ENCODE measurements around the gene FOSL1. TPM values are rescaled to one million over a fixed set of nuclear protein-coding genes. Genes with fewer than 3 reads are reported as not detected.

FOSL1 gene
- total and polyA plus RNA-seq, 2 of the 13 experiments (the other 11 are each of a cell fraction or from before 2014, with no cell fraction given), result 4.0 to 4.1 TPM

- TF ChIP-seq ZNF781 (CRISPR knock-in tag; IDR thresholded peaks at IDR 0.05; ENCODE audit: borderline replicate concordance, not compliant biosample characterization) (no peak), ZNF549 (CRISPR knock-in tag; IDR thresholded peaks at IDR 0.05) (no peak), EHMT2 (IDR thresholded peaks at IDR 0.05; ENCODE audit: borderline replicate concordance, low read depth, low read length) (no peak), SALL2 (CRISPR knock-in tag; IDR thresholded peaks at IDR 0.05) (no peak), TIGD3 (CRISPR knock-in tag; IDR thresholded peaks at IDR 0.05; ENCODE audit: borderline replicate concordance) (no peak), ZNF430 (CRISPR knock-in tag; IDR thresholded peaks at IDR 0.05) (peak; percentile 22; the same call in 1 of the 2 replicates), HDAC2 (CRISPR knock-in tag; IDR thresholded peaks at IDR 0.05) (no peak), ATF2 (CRISPR knock-in tag; IDR thresholded peaks at IDR 0.05) (no peak), ZNF138 (CRISPR knock-in tag; IDR thresholded peaks at IDR 0.05; ENCODE audit: low read depth) (no peak), ZNF253 (CRISPR knock-in tag; IDR thresholded peaks at IDR 0.05; ENCODE audit: borderline replicate concordance) (no peak), SNAPC4 (CRISPR knock-in tag; IDR thresholded peaks at IDR 0.05) (no peak), NR2F6 (IDR thresholded peaks at IDR 0.05) (peak; percentile 63), NR2F6 (CRISPR knock-in tag; IDR thresholded peaks at IDR 0.05) (peak; percentile 68), ZNF713 (CRISPR knock-in tag; IDR thresholded peaks at IDR 0.05) (no peak), KLF11 (CRISPR knock-in tag; IDR thresholded peaks at IDR 0.05) (no peak), ZNF225 (CRISPR knock-in tag; IDR thresholded peaks at IDR 0.05) (no peak), ZNF75D (CRISPR knock-in tag; IDR thresholded peaks at IDR 0.05; ENCODE audit: borderline replicate concordance) (no peak), NFYC (CRISPR knock-in tag; IDR thresholded peaks at IDR 0.05) (no peak), IRF1 (CRISPR knock-in tag; IDR thresholded peaks at IDR 0.05; ENCODE audit: low read depth) (no peak), U2AF1 (optimal IDR thresholded peaks at IDR 0.05; ENCODE audit: low read depth, low read length) (no peak), ARNT2 (CRISPR knock-in tag; IDR thresholded peaks at IDR 0.05; ENCODE audit: low read depth) (no peak), GLMP (CRISPR knock-in tag; IDR thresholded peaks at IDR 0.05; ENCODE audit: borderline replicate concordance) (no peak)
These were observed 46.0 kb downstream of the FOSL1 start (continued) for GRCh38 chr11:65854161-65854592.
